Prostate gland (tissue), 2 donors: ENCODE measurements around the gene LMNA.

Experiments used
- POLR2A ChIP-seq: fragments of 450-650 bp; IDR thresholded peaks from one replicate; pipeline ENCODE4 v1.6.1; 2016; ENCODE audit warnings: antibody characterized with exemption, mild to moderate bottlenecking
- POLR2AphosphoS5 ChIP-seq: sonication (generic); formaldehyde crosslinking; IDR thresholded peaks from one replicate; pipeline ENCODE4 v1.6.1; 2017; ENCODE audit warnings: antibody characterized with exemption
- TF ChIP-seq, protein P1 (sequence below), 4 experiments: fragments of 200-600 bp in 2 of 4; fragments of 450-650 bp in 2 of 4; sonication (generic) in 2 of 4; IDR thresholded peaks; 1 replicate in 3 of 4; 2 replicates in 1 of 4; pipeline ENCODE4 v1.5.1; 2016 to 2019; ENCODE audit warnings: antibody characterized with exemption in 4 of 4, mild to moderate bottlenecking in 2 of 4, moderate library complexity in 2 of 4

DNA sequence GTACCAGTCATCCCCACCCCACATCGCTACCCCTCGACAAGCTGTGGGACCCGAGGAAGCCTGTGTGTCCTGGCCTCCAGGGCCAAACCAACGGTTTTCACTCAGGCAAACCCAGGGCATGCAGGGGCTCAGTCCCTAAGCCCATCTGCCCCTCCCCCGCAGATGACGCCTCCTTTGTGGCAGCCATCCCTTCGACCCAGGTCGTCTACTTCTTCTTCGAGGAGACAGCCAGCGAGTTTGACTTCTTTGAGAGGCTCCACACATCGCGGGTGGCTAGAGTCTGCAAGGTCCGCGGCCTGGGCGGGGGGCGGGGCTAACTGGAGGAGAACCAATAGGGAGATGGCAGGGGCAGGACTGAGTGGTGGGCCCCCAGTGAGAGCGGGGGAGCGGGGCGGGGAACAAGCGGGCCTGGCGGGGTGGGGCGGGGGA lies 46.2 kb downstream of the LMNA start:
- TF ChIP-seq, protein P1, sequence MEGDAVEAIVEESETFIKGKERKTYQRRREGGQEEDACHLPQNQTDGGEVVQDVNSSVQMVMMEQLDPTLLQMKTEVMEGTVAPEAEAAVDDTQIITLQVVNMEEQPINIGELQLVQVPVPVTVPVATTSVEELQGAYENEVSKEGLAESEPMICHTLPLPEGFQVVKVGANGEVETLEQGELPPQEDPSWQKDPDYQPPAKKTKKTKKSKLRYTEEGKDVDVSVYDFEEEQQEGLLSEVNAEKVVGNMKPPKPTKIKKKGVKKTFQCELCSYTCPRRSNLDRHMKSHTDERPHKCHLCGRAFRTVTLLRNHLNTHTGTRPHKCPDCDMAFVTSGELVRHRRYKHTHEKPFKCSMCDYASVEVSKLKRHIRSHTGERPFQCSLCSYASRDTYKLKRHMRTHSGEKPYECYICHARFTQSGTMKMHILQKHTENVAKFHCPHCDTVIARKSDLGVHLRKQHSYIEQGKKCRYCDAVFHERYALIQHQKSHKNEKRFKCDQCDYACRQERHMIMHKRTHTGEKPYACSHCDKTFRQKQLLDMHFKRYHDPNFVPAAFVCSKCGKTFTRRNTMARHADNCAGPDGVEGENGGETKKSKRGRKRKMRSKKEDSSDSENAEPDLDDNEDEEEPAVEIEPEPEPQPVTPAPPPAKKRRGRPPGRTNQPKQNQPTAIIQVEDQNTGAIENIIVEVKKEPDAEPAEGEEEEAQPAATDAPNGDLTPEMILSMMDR (IDR thresholded peaks at IDR 0.05) = no peak
- TF ChIP-seq POLR2AphosphoS5 (no peak), POLR2A (no peak)
